ENCODE measurements around the gene HERC4.
"Not testable (repeated sequence)": the region's sequence is repeated elsewhere in the genome, so short reads cannot be mapped to it uniquely, and the experiment has no call there.

HERC4 gene

DNA sequence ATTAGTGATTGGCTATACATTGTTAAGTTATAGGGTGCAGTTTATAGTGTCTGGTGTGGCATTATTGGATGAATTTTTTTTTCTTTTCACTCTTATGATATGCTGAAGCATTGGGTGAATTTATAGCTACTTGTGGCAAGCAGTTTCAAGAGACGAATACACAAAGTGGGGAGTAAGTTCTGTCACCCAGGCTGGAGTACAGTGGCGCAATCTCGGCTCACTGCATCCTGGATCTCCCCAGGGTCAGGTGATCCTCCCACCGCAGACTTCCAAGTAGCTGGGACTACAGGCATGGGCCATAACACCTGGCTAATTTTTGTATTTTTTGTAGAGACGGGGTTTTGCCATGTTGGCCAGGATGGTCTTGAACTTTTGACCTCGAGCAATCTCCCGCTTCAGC lies 196.9 kb downstream of the HERC4 start:
- no peak for DNase-seq (ENCODE audit: low read depth in 2 of 2)

- not testable (repeated sequence) for DNase-seq (ENCODE audit: low read depth in 2 of 2)
Measured at GRCh38 chr10:67877421-67877820, 197.7 kb downstream of the HERC4 start.

DNA sequence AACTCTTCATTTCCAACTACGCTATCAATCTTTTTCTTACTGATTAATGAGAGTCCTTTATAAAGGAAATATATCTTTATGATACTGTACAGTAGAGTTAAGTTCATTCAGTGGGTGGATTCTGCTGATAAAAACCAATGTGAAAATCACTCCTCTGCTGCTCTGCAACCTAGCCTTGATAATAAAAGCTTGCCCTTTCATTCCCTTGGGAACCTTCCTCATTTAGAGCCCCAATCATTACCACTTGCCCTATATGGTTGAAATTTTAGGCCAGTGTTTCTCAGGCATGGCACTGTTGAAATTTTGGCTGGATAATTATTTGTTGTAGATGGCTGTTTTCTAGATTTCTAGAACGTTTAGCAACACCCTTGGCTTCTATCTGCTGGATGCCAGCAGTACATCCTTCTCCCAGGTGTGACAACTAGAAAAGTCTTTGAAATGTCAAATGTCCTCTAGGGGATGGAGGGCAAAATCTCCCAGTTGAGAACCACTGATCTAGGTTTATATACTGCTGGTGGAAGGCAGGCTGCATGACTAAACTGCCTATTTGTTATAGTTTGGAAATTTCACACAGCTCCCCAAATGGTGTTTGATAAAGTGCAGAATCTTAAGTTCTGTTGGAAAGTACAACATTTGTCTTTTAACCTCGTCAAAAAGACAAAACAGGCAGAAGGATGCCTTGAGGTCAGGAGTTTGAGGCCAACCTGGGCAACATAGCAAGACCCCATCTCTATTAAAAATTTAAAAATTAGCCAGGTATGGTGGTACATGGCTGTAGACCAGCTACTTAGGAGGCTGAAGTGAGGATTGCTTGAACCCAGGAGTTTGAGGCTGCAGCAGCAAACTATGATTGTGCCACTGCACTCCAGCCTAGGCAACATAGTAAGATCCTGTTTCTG lies 199.5 kb downstream of the HERC4 start:
- no peak for DNase-seq (ENCODE audit: low read depth in 2 of 2)
